HG03139 (cell line): ENCODE results near the gene YIPF2.
"Not testable (repeated sequence)": the region's sequence is repeated elsewhere in the genome, so short reads cannot be mapped to it uniquely, and the experiment has no call there.

Source experiments
- ATAC-seq: cut with Tn5 transposase; IDR thresholded peaks from one replicate; pipeline ENCODE4 v1.9.1; 2021; ENCODE audit not compliant: unreplicated experiment

YIPF2 gene

DNA sequence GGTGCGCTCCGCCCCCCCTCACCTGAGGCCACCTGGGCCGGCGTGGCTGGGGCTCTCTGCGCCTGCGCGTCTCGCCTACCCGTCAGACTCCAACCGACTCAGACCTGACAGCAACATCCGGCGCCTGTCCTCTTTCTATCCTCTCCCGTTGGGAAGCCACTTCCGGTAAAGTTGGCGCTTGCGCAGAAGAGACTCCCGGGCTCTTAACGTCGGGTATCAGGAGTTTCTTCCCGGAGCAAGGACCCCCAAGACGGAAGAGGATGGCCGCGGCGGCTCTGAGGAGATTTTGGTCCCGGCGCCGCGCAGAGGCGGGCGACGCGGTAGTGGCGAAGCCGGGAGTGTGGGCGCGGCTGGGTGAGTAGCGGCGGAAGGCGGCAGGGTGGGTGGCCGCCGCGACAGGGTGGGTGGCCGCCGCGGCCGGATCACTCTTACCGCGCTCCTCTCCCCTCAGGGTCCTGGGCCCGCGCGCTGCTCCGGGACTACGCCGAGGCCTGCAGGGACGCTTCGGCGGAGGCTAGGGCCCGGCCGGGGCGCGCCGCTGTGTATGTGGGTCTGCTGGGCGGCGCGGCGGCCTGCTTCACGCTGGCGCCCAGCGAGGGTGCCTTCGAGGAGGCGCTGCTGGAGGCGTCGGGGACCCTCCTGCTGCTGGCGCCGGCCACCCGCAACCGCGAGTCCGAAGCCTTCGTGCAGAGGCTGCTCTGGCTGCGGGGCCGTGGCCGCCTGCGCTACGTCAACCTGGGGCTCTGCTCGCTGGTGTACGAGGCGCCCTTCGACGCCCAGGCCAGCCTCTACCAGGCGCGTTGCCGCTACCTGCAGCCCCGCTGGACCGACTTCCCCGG, at the start of gene YIPF2, which contains the start of gene TIMM29:
YIPF2 (minus strand) TSS at position 77 of the 839 bp plus-strand sequence. CDS start 229 bp downstream, outside the sequence.
TIMM29 (plus strand) TSS at position 249 of the 839 bp plus-strand sequence; CDS start at position 261, 12 bp downstream.
- peak; percentile 60 for ATAC-seq

DNA sequence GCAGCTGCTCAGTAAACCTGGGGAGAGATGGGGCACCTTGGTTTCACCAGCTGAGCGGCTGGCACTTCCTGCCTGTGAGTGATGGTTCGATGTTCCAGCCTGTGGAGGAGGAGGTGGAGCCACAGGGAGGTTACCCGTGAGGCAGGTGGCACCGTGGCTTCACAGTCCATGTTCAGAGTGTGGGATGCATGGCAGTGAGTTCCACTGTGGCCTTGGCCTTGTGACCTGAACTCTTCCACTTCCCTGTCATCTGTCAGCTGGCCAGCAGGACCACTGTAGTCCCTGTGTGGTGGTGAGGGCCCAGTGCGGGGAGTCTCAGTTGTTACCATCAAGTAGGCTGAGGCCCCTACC, 49.3 kb upstream of the YIPF2 start:
- no peak for ATAC-seq

DNA sequence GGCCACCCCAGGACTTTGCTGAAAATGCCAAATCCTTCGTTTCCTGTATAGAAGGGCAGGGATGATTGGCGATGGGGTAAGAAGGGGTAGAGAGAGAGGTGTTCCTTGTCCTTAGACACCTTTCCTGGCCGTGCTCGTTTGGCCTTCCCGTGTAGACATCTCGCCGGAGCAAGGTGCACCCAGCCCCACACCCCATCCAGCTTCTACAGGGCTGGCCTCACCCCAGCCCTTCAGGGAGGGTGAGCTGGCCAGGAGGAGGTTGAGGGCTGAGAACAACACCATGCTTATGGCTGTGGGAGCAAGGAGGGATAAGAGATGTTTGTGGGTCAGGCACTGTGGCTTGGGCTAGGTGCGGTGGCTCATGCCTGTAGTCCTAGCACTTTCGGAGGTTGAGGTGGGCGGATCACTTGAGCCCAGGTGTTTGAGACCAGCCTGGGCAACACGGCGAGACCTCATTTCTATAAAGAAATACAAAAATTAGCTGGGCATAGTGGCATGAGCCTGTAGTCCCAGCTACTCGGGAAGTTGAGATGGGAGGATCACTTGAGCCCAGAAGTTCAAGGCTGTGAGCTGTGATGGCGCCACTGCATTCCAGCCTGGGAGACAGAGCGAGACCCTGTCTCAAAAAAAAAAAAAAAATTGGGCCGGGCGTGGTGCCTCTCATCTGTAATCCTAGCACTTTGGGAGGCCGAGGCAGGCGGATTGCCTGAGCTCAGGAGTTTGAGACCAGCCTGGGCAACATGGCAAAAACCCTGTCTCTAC, 47.9 kb upstream of the YIPF2 start:
- ATAC-seq, result no peak

DNA sequence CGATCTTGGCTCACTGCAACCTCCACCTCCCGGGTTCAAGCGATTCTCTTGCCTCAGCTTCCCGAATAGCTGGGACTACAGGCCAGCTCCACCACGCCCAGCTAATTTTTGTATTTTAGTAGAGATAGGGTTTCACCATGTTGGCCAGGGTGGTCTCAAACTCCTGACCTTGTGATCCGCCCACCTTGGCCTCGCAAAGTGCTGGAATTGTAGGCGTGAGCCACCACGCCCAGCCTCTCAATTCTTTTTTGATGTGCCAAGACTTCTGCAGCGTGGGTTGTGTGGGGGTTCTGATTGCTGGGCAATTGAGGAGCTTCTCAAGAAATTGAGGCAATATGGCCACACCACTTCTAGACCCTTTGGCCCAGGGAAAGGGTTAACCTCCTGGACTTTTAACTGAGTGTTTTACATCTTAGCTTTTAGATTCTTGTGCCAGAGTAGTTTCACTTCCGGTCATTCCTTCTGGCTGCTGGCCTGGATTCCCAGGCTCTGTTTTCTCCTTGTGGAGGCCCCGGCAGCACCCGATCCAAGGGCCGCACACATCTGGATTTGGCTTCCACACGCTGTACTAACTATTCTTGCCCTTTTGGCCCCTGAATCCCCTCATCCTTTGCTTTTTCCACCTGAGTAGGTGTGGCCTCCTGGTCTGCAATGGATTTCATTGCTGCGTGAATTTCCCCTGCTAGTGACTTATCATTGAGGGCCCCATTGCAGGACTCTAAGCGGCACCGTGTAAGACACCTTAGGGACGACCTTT, 47.1 kb upstream of the YIPF2 start:
- no peak for ATAC-seq

DNA sequence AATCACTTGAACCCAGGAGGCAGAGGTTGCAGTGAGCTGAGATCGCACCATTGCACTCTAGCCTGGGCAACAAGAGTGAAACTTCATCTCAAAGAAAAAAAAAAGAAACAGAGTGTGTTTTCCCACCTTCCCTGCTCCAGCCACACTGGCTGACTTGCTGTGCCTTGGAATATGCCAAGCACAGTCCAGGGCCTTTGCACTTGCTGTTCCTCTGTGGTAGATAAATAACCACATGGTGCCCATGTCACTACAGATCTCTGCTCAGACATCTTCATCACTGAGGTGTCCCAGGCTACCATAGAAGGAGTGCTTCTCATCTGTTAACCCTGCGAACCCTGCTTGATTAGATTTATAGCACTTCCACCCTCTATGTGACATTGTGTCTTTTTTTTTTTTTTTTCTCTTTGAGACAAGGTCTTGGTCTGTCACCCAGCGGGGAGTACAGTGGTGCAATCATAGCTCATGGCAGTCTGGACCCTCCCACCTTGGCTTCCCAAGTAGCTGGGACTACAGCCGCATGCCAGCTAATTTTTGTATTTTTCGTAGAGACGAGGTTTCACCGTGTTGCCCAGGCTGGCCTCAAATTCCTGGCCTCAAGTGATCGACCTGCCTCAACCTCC, 42.8 kb upstream of the YIPF2 start:
- ATAC-seq, result no peak

DNA sequence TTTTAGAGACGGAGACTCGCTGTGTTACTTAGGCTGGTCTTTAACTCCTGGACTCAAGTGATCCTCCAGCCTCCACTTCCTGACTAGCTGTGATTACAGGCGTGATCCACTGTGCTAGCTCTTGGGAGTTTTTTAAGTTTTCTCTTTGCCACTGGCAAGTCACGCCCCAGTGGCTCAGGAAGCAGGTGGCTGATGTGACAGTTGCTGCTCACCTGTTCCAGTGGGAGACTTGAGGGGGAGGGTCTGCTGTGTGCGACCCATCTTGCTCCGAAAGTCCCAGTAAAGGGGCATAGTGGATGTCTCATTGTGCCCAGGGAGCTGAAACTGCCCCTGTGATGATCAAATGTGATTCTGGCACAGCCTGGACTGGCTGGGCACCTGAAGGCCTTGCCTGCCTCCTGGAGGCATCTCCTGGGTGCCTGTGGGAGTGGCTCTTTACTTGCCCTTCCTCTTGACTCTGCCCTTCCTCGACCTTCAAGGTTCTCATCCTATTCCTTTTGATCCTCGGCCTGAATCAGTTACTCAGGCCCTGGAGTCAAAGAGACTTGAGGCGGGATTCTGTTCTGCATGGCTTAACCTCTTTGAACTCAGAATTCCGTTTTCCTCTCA, 40.2 kb upstream of the YIPF2 start:
- no peak for ATAC-seq

DNA sequence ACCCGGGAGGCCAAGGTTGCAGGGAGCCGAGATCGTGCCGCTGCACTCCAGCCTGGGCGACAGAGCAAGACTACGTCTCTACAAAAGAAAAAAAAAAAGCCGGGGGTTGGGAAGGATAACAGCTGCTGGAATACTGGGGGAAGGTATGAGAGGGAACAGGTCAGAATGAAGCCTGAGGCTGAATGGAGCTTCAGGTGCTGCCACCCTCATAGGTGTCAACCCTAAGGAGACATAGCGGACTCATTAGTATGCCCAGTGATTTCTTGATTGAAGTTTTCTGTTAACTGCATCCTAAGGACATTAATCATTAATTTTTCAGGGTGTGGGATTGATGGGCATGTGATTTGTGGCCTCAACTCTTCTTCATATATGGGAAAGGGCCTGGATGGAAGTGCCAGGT, 38.4 kb upstream of the YIPF2 start:
- ATAC-seq, result no peak

DNA sequence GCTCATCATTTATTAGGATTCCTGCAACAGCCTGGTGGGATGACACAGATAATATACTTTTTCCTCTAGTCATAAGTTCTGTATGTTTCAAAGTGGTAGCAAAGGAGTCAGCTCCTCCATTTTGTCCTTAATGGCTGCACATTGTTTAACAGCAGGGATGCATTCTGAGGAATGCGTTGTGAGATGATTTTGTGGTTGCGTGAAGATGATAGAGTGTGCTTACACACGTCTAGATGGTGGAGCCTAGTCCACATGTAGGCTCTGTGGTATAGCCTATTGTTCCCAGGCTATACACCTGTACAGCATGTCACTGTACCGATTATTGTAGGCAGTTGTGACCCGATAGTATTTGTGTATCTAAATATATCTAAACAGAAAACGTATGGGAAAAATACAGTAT, 37.0 kb upstream of the YIPF2 start:
- ATAC-seq, result no peak

DNA sequence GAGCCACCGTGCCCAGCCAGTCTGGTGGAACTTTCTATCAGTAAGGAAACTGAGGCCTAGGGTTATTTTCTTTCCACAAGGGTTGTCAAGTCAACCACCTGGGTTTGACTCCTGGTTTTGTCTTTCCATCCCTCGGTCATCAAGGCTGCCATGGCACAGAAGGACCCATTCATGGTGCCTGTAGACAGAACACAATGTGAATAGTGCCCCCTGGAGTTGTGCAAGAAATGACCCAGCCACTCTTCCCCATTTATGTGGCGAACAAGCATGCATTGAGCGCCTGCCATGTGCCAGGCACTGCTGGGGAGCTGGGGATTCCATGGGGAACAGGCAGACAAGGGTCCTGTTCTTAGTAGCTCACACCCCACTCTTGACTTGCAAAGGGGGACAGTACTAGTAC, 36.5 kb upstream of the YIPF2 start:
- ATAC-seq, result no peak

DNA sequence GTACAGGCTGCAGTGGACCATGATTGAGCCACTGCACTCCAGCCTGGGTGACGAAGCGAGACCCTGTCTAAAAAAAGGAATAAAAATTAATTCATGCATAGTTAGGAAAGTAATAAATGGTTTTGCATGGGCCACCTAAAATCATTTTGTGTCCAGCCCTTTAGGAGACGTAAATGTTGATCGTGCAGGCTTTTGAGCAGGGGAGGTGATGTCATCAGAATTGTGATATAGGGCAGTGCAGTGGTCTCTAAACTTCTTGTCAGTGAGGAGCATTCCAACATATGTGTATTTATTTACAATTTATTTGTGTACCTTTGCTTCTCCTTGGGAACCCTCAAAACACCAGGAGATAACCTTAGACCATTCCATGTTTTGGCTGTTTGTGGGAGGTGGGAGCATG, 35.4 kb upstream of the YIPF2 start:
- no peak for ATAC-seq

DNA sequence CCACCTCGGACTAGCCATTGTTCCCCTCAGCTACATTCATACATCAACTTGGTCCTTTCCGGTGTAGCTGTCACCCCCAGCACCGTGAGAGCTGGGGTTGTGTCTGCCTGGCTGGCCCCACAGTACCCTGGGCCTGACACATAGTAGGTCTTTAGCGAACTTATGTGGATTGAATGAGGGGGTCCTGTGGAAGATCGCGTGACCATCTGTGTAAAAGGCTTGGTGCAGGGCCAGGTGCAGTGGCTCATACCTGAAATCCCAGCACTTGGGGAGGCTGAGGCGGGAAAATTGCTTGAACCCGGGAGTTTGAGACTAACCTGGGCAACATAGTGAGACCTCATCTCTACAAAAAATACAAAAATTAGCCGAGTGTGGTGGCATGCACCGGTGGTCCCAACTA, 34.4 kb upstream of the YIPF2 start:
- ATAC-seq, result no peak

DNA sequence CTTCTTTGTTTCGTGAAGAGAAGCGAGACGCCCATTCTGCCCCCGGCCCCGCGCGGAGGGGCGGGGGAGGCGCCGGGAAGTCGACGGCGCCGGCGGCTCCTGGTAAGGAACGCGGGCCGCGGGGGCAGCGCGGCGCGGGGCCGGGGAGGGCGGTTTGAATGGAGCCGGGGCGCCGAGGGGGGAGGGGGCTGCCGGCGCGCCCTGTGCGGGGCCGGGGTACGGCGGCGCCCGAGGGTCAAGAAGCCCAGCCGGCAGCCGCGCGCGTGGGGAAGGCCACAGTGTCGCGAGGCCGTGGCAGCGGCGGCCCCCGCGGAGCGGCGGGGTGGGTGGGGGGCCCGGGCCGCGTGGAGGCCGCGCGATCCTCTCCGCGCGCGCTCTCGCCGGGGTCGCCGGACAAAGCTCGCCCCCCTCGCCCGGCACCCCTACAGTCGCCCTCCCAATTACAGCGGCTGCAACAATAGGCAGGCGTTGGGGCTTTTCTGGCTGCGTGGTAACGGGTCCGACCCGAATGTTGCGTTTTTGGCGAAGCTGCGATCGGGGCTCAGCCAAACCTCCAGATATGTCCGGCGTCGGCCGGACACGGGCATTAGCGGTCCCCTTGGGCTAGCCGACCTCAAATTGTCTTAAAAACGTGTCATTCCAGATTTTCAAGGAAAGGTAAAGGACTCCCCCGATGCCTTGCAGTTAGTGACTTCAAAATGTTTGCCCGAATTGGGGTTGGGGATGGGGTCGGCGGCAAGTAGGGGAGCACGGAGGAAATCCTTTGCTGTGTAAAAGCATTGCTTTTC, 32.8 kb upstream of the YIPF2 start:
- ATAC-seq, result peak; percentile 30

DNA sequence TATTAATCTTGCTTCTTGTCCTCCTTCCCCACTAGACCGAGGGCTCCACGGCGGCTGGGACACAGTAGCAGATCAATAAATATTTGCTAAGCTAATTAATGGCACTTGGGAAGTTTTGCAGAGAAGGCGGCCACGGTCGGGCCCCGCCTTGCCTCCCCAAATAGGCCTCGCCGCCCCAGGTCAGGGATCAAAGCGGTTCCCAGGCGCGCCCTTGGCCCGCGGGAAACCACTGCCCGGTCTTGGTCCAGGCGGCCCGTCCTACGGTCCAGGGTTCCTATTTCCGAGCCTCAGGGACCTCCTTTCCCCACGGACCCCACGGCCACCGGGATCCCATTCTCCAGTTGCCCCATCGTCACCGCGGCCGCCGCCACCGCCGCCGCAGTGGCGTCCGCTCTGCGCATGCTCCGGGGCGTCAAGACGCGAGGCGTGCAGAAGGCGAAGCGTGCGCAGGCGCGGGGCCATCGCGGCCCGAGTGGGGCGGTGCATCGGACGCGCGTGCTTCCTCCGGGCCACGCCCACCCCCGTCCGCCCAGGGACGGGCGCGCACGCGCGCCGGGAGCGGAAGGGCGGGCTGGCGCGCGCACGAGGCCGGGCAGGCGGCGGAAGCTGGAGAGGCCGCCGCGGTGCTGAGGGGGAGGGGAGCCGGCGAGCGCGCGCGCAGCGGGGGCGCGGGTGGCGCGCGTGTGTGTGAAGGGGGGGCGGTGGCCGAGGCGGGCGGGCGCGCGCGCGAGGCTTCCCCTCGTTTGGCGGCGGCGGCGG, 32.1 kb upstream of the YIPF2 start, which contains the start of gene SMARCA4:
SMARCA4 (plus strand) TSS at position 717 of the 759 bp plus-strand sequence. CDS start 23,122 bp downstream, outside the sequence.
- peak; percentile 63 for ATAC-seq

DNA sequence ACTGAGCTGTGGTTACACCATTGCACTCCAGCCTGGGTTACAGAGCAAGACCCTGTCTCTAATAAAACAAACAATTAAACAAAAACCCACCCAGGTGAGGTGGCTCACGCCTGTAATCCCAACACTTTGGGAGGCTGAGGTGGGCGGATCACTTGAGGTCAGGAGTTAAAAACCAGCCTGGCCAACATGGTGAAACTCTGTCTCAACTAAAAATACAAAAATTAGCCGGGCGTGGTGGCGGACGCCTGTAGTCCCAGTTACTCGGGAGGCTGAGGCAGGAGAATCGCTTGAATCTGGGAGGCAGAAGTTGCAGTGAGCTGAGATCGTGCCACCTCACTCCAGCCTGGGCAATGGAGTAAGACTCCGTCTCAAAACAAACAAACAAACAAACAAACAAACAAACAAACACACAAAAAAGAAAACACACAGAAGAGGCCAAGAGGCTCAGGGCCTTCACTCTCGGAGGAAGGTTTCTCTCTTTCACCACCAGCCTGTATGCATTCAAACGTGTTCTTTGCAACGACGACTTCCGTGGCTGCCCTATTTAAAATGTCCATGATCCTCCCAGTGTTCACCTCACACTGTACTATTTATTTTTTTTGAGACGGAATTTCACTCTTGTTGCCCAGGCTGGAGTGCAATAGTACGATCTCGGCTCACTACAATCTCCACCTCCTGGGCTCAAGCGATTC, 31.0 kb upstream of the YIPF2 start:
- not testable (repeated sequence) for ATAC-seq

DNA sequence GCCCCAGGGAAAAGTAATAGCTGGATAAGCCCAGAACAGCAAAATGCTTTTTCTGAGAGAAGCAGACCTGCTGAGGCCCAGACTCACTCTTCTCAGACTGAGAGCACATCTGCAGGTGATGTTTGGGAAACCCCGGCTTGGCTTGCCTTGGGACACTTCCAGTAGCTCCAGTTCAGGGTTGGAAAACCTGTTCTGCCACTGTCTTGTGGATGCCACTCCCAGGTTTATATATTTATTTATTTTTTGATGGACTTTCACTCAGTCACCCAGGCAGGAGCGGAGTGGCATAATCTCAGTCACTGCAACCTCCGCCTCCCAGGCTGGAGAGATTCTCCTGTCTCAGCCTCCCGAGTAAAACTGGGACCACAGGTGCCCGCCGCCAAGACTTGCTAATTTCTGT, 24.4 kb upstream of the YIPF2 start:
- no peak for ATAC-seq

DNA sequence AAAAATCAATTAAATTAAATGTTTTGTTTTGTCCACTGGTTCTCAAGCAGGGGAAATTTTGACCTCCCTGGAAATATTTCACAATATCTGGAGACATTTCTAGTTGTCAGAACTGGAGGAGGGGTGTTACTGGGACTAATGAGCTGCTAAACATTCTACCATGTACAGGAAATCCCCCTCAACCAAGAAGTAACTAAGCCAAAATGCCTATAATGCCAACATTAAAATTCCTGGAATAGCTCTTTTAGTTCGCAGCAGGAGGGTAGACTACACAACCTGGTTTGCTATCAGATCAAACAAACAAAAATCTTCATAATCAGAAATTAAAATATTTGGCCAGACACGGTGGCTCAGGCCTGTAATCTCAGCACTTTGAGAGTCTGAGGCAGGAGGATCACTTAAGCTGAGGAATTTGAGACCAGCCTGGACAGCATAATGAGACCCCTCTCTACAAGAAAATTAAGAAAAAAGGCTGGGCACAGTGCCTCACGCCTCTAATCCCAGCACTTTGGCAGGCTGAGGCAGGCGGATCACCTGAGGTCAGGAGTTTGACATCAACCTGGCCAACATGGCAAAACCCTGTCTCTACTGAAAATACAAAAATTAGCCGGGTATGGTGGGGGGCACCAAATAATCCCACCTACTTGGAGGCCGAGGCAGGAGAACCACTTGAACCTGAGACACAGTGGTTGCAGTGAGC, 18.7 kb upstream of the YIPF2 start:
- no peak for ATAC-seq

DNA sequence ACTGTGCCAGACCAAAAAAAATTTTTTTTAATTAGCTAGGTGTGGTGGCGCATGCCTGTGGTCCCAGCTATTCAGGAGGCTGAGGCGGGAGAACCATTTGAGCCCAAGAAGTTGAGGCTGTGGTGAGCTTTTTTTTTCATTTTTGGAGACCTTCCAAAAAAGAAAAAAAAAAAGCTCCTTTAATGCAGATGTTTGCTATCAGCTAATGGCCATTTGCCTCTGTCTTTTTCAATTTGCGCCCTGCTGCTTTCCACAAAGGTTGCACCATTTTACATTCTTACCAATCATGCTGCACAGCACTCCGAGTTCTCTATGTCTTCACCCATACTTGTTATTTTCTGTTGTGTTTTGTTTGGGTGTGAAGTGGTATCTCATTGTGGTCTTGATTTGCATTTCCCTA, 16.8 kb upstream of the YIPF2 start:
- ATAC-seq, result no peak

DNA sequence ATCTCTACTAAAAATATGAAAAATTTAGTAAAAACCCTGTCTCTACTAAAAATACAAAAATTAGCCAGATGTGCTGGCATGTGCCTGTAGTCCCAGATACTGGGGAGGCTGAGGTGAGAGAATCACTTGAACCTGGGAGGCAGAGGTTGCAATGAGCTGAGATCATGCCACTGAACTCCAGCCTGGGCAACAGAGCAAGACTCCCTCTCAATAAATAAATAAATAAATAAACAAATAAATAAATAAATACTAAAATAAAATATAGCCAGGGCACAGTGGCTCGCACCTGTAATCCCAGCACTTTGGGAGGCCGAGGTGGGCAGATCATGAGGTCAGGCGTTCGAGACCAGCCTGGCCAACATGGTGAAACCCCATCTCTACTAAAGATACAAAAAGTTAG, 15.0 kb upstream of the YIPF2 start:
- not testable (repeated sequence) for ATAC-seq
